HG03095 (cell line): ENCODE results near the gene SIRPG.
"Not testable (repeated sequence)": the region's sequence is repeated elsewhere in the genome, so short reads cannot be mapped to it uniquely, and the experiment has no call there.

ENCODE experiments used
- ATAC-seq: cut with Tn5 transposase; IDR thresholded peaks from one replicate; pipeline ENCODE4 v1.9.1; 2021; ENCODE audit warnings: moderate library complexity; ENCODE audit not compliant: unreplicated experiment

Gene SIRPG

GRCh38 chr20:1637226-1637625 is 20.4 kb downstream of the SIRPG start:
- ATAC-seq, result no peak

- no peak for ATAC-seq
Observed at GRCh38 chr20:1636621-1637020, 21.0 kb downstream of the SIRPG start.

GRCh38 chr20:1635291-1635979 is 22.1 kb downstream of the SIRPG start:
- no peak for ATAC-seq

- ATAC-seq, result no peak
Observed at GRCh38 chr20:1633535-1633934, 24.0 kb downstream of the SIRPG start.

GRCh38 chr20:1632178-1632577 is 25.4 kb downstream of the SIRPG start:
- no peak for ATAC-seq

- no peak for ATAC-seq
Observed at GRCh38 chr20:1631309-1632151, 26.0 kb downstream of the SIRPG start.

GRCh38 chr20:1630186-1630585 is 27.4 kb downstream of the SIRPG start:
- ATAC-seq, result no peak

- ATAC-seq, result no peak
Observed at GRCh38 chr20:1629321-1629720, 28.3 kb downstream of the SIRPG start.

GRCh38 chr20:1628621-1629020 is 29.0 kb downstream of the SIRPG start:
- ATAC-seq, result no peak

- no peak for ATAC-seq
Observed at GRCh38 chr20:1627200-1627550, 30.4 kb downstream of the SIRPG start.

- ATAC-seq, result no peak
Observed at GRCh38 chr20:1626528-1627199, 30.9 kb downstream of the SIRPG start.

- no peak for ATAC-seq
Observed at GRCh38 chr20:1625083-1625690, 32.4 kb downstream of the SIRPG start.

GRCh38 chr20:1623501-1624205 is 33.9 kb downstream of the SIRPG start:
- no peak for ATAC-seq

GRCh38 chr20:1622450-1622849 is 35.1 kb downstream of the SIRPG start:
- ATAC-seq, result no peak

GRCh38 chr20:1621316-1621715 is 36.3 kb downstream of the SIRPG start:
- ATAC-seq, result no peak

GRCh38 chr20:1619861-1620444 is 37.6 kb downstream of the SIRPG start, which contains the start of gene SIRPB1:
Gene SIRPB1, minus strand, starts transcription at chr20:1620009. Its CDS starts 65 bp downstream, at chr20:1619944.
- ATAC-seq, result no peak

- ATAC-seq, result no peak
Observed at GRCh38 chr20:1618954-1619540, 38.5 kb downstream of the SIRPG start.

GRCh38 chr20:1618479-1618878 is 39.1 kb downstream of the SIRPG start:
- no peak for ATAC-seq

GRCh38 chr20:1616858-1617434 is 40.6 kb downstream of the SIRPG start:
- ATAC-seq, result no peak

GRCh38 chr20:1610404-1610803 is 47.2 kb downstream of the SIRPG start:
- ATAC-seq, result not testable (repeated sequence)
